ENCODE measurements around the gene PLEKHG4B.

PLEKHG4B gene

GRCh38 chr5:197892-198489 is 106.0 kb downstream of the PLEKHG4B start:
- in situ Hi-C loops (cut with HindIII; ENCODE audit: low pct_unique_long_range_greater_than_20kb, low sequenced_read_pairs) = no loop called here
- TF ChIP-seq JUND (IDR thresholded peaks at IDR 0.05; ENCODE audit: low read depth) = no peak
- DNase-seq (ENCODE audit: low read depth in 1 of 2, low spot score in 1 of 2) = no peak

- no peak for TF ChIP-seq JUND (IDR thresholded peaks at IDR 0.05; ENCODE audit: low read depth)
- no peak for DNase-seq (ENCODE audit: low read depth in 1 of 2, low spot score in 1 of 2)
- in situ Hi-C loops (cut with HindIII; ENCODE audit: low pct_unique_long_range_greater_than_20kb, low sequenced_read_pairs) = no loop called here
Measured at GRCh38 chr5:198516-199196, 106.7 kb downstream of the PLEKHG4B start.

- DNase-seq (ENCODE audit: low read depth in 1 of 2, low spot score in 1 of 2) = no peak
- TF ChIP-seq JUND (IDR thresholded peaks at IDR 0.05; ENCODE audit: low read depth) = no peak
- in situ Hi-C loops (cut with HindIII; ENCODE audit: low pct_unique_long_range_greater_than_20kb, low sequenced_read_pairs) = no loop called here
Measured at GRCh38 chr5:199197-199949, 107.4 kb downstream of the PLEKHG4B start.

- no peak for TF ChIP-seq JUND (IDR thresholded peaks at IDR 0.05; ENCODE audit: low read depth)
- in situ Hi-C loops (cut with HindIII; ENCODE audit: low pct_unique_long_range_greater_than_20kb, low sequenced_read_pairs) = no loop called here
Measured at GRCh38 chr5:199950-200645, 108.1 kb downstream of the PLEKHG4B start.

GRCh38 chr5:200985-201384 is 109.0 kb downstream of the PLEKHG4B start:
- no peak for TF ChIP-seq JUND (IDR thresholded peaks at IDR 0.05; ENCODE audit: low read depth)
- no peak for DNase-seq (ENCODE audit: low read depth in 1 of 2, low spot score in 1 of 2)
- in situ Hi-C loops (cut with HindIII; ENCODE audit: low pct_unique_long_range_greater_than_20kb, low sequenced_read_pairs) = no loop called here

More at GRCh38 chr5:199950-200645, 108.1 kb downstream of the PLEKHG4B start:
- DNase-seq (ENCODE audit: low read depth in 1 of 2, low spot score in 1 of 2) = no peak

- in situ Hi-C loops (cut with HindIII; ENCODE audit: low pct_unique_long_range_greater_than_20kb, low sequenced_read_pairs) = no loop called here
- TF ChIP-seq JUND (IDR thresholded peaks at IDR 0.05; ENCODE audit: low read depth) = no peak
- DNase-seq (ENCODE audit: low read depth in 1 of 2, low spot score in 1 of 2) = no peak
Measured at GRCh38 chr5:201672-202071, 109.7 kb downstream of the PLEKHG4B start.

GRCh38 chr5:203246-203930 is 111.4 kb downstream of the PLEKHG4B start:
- no peak for TF ChIP-seq JUND (IDR thresholded peaks at IDR 0.05; ENCODE audit: low read depth)
- DNase-seq (ENCODE audit: low read depth in 1 of 2, low spot score in 1 of 2) = no peak
- in situ Hi-C loops (cut with HindIII; ENCODE audit: low pct_unique_long_range_greater_than_20kb, low sequenced_read_pairs) = no loop called here

- in situ Hi-C loops (cut with HindIII; ENCODE audit: low pct_unique_long_range_greater_than_20kb, low sequenced_read_pairs) = no loop called here
- no peak for TF ChIP-seq JUND (IDR thresholded peaks at IDR 0.05; ENCODE audit: low read depth)
- no peak for DNase-seq (ENCODE audit: low read depth in 1 of 2, low spot score in 1 of 2)
Measured at GRCh38 chr5:204001-204400, 112.0 kb downstream of the PLEKHG4B start.

- in situ Hi-C loops (cut with HindIII; ENCODE audit: low pct_unique_long_range_greater_than_20kb, low sequenced_read_pairs) = no loop called here
- DNase-seq (ENCODE audit: low read depth in 1 of 2, low spot score in 1 of 2) = no peak
- TF ChIP-seq JUND (IDR thresholded peaks at IDR 0.05; ENCODE audit: low read depth) = no peak
Measured at GRCh38 chr5:204462-204861, 112.5 kb downstream of the PLEKHG4B start.

GRCh38 chr5:204966-205670 is 113.2 kb downstream of the PLEKHG4B start:
- no peak for TF ChIP-seq JUND (IDR thresholded peaks at IDR 0.05; ENCODE audit: low read depth)
- DNase-seq (ENCODE audit: low read depth in 1 of 2, low spot score in 1 of 2) = peak in 1 of 2 experiments; percentile 2
- in situ Hi-C loops (cut with HindIII; ENCODE audit: low pct_unique_long_range_greater_than_20kb, low sequenced_read_pairs) = no loop called here

GRCh38 chr5:206406-206805 is 114.4 kb downstream of the PLEKHG4B start:
- peak in 1 of 2 experiments; percentile 4 for DNase-seq (ENCODE audit: low read depth in 1 of 2, low spot score in 1 of 2)
- in situ Hi-C loops (cut with HindIII; ENCODE audit: low pct_unique_long_range_greater_than_20kb, low sequenced_read_pairs) = no loop called here
- TF ChIP-seq JUND (IDR thresholded peaks at IDR 0.05; ENCODE audit: low read depth) = no peak

All from T47D (cell line).